GM19468 (cell line): ENCODE data around the gene SATB1.

ENCODE experiments used
- ATAC-seq: cut with Tn5 transposase; IDR thresholded peaks from one replicate; pipeline ENCODE4 v1.9.1; 2021; ENCODE audit warnings: mild to moderate bottlenecking, moderate library complexity, moderate number of reproducible peaks; ENCODE audit not compliant: unreplicated experiment; ENCODE audit errors: extremely low read depth

SATB1 gene

DNA sequence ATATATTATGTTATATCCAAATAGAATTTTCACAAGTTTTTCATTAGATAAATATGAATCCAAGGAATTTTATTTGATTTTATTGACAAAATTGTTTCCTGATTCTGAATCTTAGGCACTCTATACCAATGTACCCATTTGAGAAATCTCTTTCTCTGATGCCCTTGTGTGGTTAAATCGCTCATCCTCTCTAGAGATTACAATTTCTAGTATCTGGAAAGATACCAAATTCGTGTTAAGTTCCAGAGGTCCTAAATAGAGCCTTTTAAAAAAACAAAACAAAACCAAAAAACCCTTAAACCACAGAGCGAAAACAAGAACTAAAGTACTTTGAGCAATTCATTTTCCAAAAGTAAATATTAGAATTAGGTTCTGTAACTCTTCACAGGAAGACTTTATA lies 20.0 kb downstream of the SATB1 start:
- no peak for ATAC-seq

DNA sequence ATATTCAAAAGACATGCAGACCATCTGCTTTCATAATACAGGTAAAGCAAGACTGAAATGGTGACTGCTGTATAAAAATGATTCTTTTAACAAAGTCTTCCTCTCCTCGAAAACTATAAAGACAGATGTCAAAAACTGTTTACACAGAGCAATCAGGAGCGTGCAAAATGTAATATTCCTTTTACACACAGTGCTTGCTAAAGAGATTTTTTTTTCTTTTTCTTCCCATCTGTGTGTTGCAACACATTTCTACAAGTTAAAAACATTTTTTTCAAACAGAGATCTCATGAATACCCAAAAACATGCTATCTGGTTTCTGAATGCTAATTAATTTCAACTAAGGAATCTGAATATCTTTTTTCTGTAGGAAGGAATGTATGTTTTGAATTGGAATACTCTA lies 22.1 kb downstream of the SATB1 start:
- ATAC-seq, result no peak

DNA sequence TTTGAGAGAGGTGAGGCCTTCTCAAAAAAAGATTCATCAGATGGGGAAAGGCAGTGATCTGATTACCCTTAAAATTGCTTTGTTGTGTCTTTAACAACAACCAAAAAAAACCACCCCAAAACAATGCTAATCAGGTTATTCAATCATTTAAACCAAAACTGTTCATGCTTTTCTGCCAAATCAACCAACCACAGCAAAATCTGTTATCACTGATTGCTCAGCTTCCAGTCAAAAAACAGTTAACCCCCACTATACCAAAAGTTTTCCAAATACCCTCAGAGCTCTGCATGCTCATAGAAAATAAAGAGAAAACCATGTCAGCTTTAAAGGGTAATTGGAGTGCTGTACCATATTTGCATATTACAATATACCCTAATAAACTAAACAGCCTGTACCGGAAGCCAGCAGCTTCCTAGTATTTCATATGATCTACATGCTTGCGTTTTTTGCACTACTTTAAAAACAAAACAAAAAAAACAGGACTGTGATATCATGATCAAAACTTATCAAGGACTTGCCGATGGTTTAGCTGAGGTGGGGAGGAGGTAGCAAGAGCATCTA lies 22.8 kb downstream of the SATB1 start:
- ATAC-seq, result no peak

DNA sequence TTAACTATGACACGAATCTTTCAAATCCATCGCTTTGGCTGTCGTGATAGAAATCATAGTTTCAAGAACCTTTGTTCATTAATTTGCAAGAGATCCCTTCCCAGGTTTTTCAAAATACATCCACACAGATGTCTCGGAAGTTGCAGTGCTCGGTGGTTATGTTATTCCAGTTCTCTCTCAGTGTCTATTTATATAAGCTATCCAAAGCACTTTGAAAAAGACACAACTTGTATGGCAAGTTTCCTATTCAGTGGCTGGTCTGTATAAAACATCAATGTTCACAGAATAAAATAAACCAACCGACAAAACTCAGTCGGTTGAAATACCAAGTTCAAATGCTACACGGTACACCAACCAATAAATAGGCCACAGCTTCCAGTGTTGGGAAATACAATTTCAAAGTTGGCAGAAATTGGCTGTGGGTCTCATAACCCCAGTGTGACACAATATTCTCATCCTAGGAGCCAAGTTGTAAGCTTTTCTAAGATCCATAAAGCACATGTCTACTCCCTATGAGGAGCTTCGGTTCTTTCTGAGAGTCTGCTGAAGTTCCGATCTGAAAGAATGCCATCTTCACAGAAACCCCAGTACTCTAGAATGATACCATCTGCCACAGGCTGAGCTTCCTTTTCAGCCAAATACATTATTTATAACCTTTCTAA lies 23.7 kb downstream of the SATB1 start:
- no peak for ATAC-seq

GRCh38 chr3:18398448-18398847 lies 26.7 kb downstream of the SATB1 start:
- ATAC-seq, result no peak

DNA sequence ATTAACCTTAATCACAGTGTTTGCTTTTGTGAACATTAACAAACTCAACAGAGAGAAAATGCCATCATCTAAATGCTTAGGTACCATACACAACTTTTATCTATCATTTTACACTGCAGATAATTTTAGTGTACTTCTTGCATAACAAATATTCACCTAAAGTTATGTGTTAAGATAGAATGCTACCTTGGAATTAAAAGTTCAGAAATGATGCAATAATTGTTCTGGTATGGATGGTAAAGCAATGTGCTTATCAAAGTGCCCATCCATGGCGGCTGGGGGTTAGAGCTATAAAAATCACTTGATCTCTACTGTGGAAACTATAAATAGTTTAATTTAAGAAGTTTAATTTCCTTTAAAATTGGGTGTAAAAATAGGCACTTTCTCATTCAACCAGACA lies 28.7 kb downstream of the SATB1 start:
- no peak for ATAC-seq

GRCh38 chr3:18394384-18394995 lies 30.6 kb downstream of the SATB1 start:
- no peak for ATAC-seq

GRCh38 chr3:18393906-18394305 lies 31.2 kb downstream of the SATB1 start:
- ATAC-seq, result no peak

- ATAC-seq, result no peak
Observed at GRCh38 chr3:18390024-18390660, 35.0 kb downstream of the SATB1 start.

DNA sequence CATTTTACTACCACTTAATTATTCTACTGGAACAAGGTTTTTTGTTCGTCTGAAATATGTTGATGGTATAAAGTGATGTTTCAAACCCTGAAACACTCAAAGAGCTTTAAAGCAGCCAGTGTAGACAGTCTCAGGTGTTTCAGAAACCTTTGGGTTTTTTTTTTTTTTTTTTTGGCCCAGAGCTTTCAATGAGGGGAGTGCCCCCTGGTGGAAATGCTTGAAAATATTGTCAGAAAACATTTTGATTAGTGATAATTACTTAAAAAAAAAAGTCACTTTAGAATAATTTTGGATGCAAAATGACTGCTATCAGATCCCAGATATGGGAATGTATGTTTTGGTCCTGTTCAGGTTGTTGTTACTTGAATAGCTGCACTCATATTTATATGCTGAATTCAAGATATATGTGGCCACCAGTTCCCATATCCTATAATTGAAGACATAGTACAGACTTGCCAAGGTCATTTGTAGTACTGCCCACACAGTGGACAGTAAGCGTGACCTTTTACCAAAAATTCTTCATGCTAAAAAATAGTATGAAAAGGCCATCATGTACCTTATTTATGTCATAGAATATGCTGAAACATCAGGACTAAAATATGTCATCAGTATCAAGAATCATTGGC lies 35.9 kb downstream of the SATB1 start:
- ATAC-seq, result no peak

- ATAC-seq, result no peak
Observed at GRCh38 chr3:18386274-18386890, 38.8 kb downstream of the SATB1 start.

DNA sequence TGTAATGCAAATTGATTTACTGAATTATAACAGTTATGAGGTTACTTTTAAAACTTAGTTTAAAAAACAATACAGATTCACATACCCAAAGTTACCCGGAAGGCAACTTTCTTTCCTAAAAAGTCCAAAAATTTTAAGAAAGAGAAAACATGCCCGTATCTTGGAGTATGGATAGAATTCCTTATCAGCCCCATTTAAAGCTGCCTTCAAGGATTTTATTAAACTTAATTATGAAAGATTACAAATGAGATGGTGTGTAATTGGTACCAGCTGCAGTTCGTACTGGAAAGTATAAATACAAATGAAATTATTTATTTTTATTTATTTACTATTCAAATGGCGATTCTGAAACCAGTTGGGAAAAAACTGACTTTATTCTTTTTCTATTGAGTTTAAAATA lies 39.4 kb downstream of the SATB1 start:
- ATAC-seq, result no peak

- ATAC-seq, result no peak
Observed at GRCh38 chr3:18382760-18383369, 42.3 kb downstream of the SATB1 start.

DNA sequence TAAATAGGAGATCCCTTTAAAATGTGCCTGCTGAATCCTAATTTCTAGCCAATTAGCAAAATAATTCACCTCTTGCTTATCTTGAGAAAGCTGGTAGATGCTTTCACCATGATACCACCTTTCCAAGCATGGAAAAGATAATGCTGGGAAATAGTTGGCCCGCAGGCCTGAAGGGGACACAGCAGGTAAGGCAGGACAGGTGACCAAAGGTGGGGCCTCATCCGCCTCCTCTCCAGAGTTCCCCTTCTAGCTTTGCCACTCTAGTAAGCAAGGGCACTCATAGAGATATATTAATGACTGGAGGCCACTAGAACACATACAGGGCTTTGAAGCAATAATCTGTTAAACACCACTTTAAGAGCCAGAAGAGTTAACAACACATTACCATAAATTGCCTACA lies 45.5 kb downstream of the SATB1 start:
- no peak for ATAC-seq

DNA sequence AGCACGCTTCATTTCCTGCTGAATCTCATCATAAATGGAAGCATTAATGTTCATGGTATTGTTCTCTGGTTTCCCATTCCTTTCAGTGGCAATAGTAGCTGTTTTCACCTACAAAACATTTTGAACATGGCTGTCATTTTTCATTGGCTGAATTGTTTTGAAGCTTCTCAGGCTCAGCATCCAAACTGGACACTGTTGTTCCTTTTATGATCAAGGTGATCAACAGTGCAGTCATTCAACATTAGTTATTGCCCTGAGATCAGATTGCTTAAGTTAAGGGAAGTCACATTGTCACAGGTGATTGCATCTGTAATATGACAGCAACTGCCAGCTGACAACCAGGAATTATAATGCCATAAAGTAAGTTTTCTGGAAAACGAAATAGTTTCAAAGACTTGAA lies 46.9 kb downstream of the SATB1 start:
- ATAC-seq, result no peak

GRCh38 chr3:18376682-18377081 lies 48.5 kb downstream of the SATB1 start:
- no peak for ATAC-seq

DNA sequence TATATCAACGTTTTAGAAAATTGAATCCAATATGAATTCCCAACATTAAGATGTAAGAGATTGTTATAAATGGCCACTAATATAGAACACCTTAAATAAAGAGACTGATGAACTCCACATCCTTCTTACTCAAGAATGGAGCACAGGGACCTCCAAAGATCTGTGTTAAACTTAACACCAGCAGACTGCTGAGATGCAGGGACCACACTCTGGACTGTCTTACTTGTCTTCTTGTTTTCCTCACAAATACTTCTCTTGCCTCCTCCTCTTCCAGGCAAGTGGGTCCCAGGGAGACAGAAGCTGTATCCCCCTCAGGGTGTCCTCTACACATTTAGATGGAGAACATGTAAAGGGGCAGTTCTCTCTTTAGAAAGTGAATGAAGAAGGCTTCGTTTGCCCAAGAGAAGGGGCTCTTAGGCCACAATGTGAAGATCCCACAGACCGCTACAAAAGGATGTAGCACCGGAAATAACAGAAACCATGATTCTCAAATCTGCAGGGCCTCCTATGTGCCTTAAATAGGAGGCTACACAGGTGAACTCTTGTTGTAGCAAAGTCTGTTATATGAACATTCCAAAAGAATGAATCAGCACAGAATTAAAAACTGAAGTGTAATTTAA lies 52.2 kb downstream of the SATB1 start:
- ATAC-seq, result no peak

- no peak for ATAC-seq
Observed at GRCh38 chr3:18370672-18371071, 54.5 kb downstream of the SATB1 start.

DNA sequence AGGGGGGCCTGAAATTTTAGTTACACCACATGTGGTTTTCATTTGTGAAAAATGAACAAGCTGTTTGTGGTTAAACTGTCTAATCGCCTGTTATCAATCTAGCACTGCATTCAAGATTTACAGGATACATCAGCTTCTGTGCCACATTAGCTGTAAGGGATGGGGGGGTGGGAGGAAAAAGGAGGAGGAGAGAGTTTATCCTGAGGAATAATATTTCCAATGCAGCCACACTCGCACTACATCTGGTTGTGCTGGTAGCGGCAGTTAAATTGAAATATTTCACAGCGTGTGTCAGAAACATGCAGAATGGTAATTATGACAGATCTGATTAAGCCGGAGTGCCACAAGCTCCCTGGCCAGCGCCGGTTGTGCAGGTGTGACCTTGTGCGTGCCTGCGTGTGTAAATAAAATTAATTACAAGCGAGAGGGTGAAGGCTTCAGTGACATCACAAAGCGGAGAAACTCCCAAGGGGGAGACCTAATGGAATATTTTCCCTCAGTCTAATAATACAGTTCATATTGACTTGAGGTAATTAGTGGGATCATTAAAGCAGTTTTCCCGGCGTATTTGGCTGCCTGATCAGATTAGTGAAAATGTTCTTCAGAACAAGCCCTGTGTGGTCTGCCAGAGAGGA lies 55.5 kb downstream of the SATB1 start:
- ATAC-seq, result no peak
